NCI-H1092 treated with DMSO at 0.1 percent for 48 hours (cell line): ENCODE data around the gene PLEKHD1.

Experiments used
- DNase-seq: peaks from one replicate; lab custom pipeline; 2025; lab: John Stamatoyannopoulos, UW

The PLEKHD1 gene

DNA sequence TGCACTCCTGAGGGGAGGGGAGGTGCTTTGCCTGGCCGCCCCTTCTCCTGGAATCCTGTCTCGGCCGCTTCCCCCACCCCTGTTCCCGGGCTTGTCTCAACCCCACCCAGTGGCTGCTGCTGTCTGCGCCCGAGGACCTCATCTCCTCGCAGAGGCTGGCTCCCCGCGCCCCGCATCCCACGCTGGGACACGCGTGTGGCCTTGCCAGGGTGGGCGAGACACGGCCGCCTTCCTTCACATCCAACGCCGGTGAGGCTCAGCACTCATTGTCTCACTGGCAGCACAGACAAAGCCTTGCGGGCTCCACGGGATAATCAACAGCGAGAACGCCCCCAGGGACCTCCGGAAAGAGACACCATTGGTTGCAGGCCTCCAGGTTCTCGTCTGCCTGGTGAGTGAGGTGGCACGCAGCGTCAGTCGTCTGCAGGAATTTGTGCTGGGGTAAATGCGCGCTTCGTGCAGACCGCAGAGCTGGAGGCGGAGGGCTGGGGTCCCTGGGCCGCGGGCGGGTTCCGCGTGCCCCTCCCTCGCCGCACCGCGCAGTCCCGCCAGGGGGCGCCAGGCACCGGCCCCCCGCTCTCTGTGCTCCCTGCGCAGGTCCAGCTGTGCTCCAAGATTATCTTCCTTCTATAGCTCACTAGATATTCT lies 63.3 kb downstream of the PLEKHD1 start:
- peak; percentile 67 for DNase-seq

DNA sequence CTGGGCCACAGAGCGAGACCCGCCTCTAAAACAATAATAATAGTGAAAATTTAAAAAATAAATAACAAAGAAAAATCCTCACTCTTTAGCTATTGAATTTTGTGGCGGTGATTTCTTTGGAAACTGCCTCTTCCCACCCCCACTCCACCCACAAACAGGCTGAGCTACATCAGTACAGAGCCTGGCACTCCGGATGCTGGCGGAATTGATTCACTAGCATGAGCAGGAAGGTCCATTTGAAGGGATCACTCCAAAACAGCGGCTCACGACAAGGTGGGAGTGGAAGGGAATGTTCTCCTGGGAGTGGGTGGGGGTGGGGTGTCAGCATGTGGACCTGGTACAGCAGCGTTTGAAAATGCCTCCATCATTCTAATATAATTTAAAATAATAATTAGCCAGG lies 64.0 kb downstream of the PLEKHD1 start:
- no peak for DNase-seq

- DNase-seq: no peak
These were observed 67.0 kb downstream of the PLEKHD1 start for GRCh38 chr14:69551511-69551910.

- DNase-seq: no peak
These were observed 68.7 kb downstream of the PLEKHD1 start for GRCh38 chr14:69553252-69553651.

DNA sequence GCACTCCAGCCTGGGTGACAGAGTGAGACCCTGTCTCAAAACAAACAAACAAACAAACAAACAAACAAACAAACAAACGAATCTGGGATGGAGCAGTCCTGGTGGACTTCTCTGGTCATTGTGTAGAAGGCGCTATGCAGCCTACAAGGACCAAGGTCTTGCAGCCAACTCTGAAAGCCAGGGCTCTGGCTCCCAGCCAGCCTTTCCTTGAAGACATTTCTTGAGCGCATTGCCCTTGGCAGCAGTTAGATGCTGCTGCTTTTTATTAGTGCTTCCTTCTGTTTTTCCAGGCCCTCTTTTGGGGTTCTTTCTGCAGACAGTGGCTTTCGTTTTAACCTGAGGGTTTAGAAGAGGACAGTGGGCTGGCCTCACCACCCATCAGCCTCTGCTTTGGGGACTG lies 70.0 kb downstream of the PLEKHD1 start:
- DNase-seq: no peak

GRCh38 chr14:69558774-69559173 lies 74.2 kb downstream of the PLEKHD1 start:
- DNase-seq: no peak

GRCh38 chr14:69559581-69560011 lies 75.1 kb downstream of the PLEKHD1 start:
- DNase-seq: peak; percentile 90

- no peak for DNase-seq
These were observed 76.3 kb downstream of the PLEKHD1 start for GRCh38 chr14:69560826-69561225.

DNA sequence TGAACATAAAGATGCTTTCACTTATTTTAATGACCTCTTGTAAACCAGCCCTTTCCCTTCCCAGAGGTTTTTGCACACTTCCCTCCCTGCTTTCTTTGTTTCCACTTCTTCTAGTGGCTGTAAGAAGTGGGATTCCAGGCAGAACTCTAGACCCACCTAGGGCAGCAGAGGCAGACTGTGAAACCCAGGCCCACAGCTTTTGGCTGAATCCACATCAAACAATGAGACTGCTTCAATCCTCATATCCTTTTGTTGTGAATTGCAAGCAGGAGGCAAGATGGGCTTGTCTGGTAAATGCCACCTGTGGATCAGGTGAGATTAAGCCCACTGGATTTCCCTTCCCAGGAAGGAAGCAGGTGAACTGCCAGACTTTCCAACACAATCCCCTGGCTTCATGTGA lies 77.4 kb downstream of the PLEKHD1 start:
- no peak for DNase-seq

DNA sequence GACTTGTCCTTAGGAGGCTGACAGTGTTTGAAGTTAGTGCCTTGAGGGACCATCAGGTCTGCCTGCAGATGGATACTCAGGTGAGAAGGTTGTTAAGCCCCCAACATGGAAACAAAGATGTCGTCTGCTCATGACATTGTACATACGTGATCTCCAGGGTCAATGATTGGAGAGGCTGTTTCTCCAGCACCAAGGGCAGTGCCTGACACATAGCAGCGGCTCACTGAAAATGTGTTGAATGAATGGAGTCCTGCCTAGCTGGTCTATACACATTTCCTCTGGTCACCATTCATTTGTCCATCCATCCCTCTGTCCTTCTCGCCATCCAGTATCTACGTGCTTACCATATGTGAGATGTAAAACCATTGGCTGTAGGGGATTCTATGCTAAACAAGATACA lies 83.0 kb downstream of the PLEKHD1 start:
- no peak for DNase-seq

DNA sequence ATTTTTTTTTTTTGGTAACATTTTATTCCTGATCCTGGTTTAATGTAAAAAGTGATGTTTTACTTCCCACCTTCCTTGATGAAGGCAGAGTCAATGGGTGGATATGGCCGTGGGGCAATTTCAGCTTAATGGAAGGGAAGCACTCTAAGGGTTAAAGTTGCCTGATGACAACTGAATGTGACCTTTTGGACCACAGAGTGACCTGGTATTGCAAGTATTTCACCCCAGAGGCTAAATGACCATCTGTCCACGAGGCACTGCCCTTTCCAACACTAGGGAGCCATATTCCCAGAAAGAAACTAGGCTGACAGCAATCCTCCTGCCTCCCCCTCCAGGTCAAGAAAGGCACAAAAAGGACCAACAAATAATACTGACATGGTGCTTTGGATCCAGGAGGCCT lies 85.3 kb downstream of the PLEKHD1 start:
- DNase-seq: no peak

GRCh38 chr14:69570836-69571330 lies 86.4 kb downstream of the PLEKHD1 start:
- DNase-seq: no peak

DNA sequence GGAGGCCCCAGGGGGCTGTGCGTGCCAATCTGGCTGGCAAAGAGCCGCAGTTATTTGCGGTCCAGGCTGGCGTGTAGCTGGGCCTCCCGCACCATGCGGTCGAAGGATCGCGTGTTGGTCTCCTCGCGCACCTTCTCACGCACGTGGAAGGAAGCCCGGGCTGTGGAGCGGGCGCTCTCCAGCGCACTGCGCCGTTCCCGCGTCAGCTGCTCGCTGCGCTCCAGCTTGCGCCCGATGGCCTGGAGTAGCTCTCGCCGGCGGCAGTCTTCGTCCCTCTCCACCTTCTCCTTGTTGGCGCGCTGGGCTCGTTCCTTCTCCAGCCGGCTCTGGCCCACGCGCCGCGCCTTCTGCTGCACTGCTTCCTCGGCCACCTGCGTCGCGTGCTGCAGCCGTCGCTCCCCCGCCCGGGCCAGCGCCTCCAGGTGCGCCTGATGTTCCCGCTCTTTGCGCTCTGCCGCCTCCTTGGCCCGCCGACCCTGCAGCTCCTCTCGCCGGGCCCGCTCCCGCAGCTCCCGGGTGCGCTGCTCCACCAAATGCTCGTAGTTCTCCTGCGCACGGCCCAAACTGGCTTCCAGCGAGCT lies 87.0 kb downstream of the PLEKHD1 start:
- DNase-seq: no peak

- DNase-seq: no peak
These were observed 87.7 kb downstream of the PLEKHD1 start for GRCh38 chr14:69572030-69572840.

GRCh38 chr14:69572841-69573135 lies 88.3 kb downstream of the PLEKHD1 start:
- DNase-seq: no peak

- no peak for DNase-seq
These were observed 88.8 kb downstream of the PLEKHD1 start for GRCh38 chr14:69573205-69573830.

- peak; percentile 75 for DNase-seq
These were observed 89.3 kb downstream of the PLEKHD1 start for GRCh38 chr14:69573831-69574262.

DNA sequence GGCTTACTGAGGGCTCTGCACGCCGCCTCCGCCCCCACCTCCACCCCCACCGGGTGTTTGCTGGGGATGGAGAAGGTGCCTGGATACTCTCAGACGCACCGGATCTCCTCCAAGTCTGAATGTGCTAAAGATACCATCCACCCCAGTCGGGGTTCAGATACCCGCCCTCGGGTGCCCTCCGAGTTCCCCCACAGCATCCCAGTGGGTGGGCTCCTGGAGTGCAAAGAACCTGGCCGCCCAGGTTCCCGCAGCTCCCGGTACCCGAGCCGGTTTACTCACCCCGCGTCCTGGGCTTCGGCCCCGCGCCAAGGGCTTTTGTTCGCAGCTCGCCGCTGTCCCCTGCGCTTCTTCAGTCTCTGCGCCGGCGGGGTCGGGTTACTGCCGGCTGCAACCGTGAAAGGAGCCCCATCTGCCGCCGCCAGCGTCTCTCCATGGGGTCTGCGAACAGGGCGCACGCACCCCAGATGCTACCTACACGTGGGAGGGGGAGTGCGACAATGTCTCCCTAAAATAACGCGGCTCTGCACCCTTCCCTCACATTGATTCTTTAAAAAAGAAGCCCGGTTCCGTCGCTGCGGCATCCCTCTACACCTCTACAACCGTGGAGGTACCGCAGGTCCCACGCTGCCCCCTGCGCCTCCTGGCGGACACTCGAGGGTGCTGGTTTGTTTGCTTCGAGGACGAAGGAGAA lies 89.9 kb downstream of the PLEKHD1 start, which contains the start of gene CCDC177:
CCDC177 (minus strand) TSS at position 609 of the 691 bp plus-strand sequence. CDS start 1,249 bp downstream, outside the sequence.
- DNase-seq: peak; percentile 95

DNA sequence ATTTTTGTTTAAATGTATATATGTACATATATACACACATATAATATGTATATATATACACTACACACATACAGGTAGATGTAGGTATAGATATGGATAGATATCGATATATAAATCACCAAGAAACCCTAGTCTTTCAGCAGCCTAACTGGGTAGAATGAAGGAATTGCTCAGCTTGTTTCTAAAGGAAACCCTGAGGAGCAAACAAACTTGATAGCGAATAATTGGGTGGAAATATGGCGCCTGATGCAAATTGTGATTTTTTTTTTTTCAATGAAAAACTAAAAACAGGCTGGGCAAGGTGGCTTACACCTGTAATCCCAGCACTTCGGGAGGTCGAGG lies 90.4 kb downstream of the PLEKHD1 start:
- no peak for DNase-seq

- no peak for DNase-seq
These were observed 94.9 kb downstream of the PLEKHD1 start for GRCh38 chr14:69579476-69579875.

- DNase-seq: peak; percentile 74
These were observed 95.6 kb downstream of the PLEKHD1 start for GRCh38 chr14:69580009-69580577.
